Measurements from ENCODE around the gene SYNGR1. TPM values are rescaled to one million over a fixed set of nuclear protein-coding genes. Genes with fewer than 3 reads are reported as not detected.

Gene SYNGR1
- total and polyA plus RNA-seq, 2 of the 8 experiments (the other 6 are each of a cell fraction or from before 2014, with no cell fraction given), result 32.5 to 84.7 TPM

DNA sequence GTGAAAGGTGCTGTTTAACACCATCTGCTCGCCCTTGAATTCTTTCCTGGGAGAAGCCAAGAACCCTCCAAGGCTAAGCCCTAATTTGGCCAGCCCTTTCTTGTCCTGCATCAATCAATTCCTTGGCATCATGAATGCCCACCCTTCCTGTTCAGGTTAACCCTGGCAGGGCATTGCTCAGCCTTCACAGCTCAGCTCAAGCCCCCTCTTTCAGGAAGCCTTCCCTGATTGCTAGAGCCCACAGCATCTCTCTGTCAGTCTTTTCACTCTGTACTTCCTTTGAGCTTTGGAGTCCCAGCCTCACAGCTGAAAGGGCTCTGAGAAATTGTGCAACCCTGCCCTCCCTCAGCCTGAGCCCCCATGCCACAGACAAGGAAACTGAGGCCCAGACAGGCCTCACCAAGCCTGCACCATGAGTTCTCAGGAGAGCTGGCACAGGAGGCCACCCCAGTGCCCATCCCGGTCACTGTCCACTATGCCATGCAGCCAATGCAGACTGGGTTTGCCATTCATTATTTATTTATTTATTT, 47.3 kb upstream of the SYNGR1 start:
- DNase-seq (ENCODE audit: low read depth in 1 of 2, low spot score in 2 of 2) (no peak), FAIRE-seq (no peak)
- no peaks in the 10 kb centered on the region for H3K79me1 ChIP-seq (ENCODE audit: low read depth, low read length)
- CTCF ChIA-PET (ENCODE audit: partially characterized antibody), result interaction anchor here (0.8 to 6.1 kb wide), 9 partner anchors 8 to 168 kb away, joined by 3 to 80 read pairs (median 3); partner anchors contain the start of gene PDGFB
- no peak overlapping the region for H3K14ac ChIP-seq (ENCODE audit: insufficient read length)
- H2BK12ac ChIP-seq (ENCODE audit: low read depth, low read length), result no peak overlapping the region
- H3K4me2 ChIP-seq (ENCODE audit: insufficient read depth in 1 of 2, low read depth in 2 of 2, low read length in 2 of 2), result no peak overlapping the region
- H2AFZ ChIP-seq (ENCODE audit: low read length), result no peak overlapping the region
- TF ChIP-seq TAF7 (optimal IDR thresholded peaks at IDR 0.05; ENCODE audit: borderline replicate concordance, low read depth, low read length) (no peak), FOSL1 (IDR thresholded peaks at IDR 0.05; ENCODE audit: insufficient read depth, low read depth, low read length) (no peak), KDM5A (IDR thresholded peaks at IDR 0.05; ENCODE audit: low read length) (no peak), SRF (IDR thresholded peaks at IDR 0.05; ENCODE audit: low read depth, low read length) (no peak), RNF2 (IDR thresholded peaks at IDR 0.05; ENCODE audit: borderline replicate concordance, low read depth, low read length, missing control alignments, poor library complexity, severe bottlenecking) (no peak), TAF1 (IDR thresholded peaks at IDR 0.05; ENCODE audit: low read depth, low read length) (no peak), SIRT6 (IDR thresholded peaks at IDR 0.05; ENCODE audit: low read length) (no peak), CTBP2 (IDR thresholded peaks at IDR 0.05; ENCODE audit: borderline replicate concordance, insufficient read depth, insufficient read length, low read length) (no peak), GABPA (IDR thresholded peaks at IDR 0.05; ENCODE audit: borderline replicate concordance, insufficient read depth, low read length) (no peak), TEAD4 (IDR thresholded peaks at IDR 0.05; ENCODE audit: low read depth, low read length) (no peak), ASH2L (IDR thresholded peaks at IDR 0.05; ENCODE audit: low read length) (no peak), RXRA (IDR thresholded peaks at IDR 0.05; ENCODE audit: insufficient read depth, low read depth, low read length) (no peak)
- H3K23ac ChIP-seq (ENCODE audit: insufficient read length), result no peak overlapping the region
- no peak overlapping the region for H2BK120ac ChIP-seq (replicated peaks; ENCODE audit: low read depth, low read length)
- no peak overlapping the region for H3K18ac ChIP-seq (ENCODE audit: extremely low read depth, low read length)
- H3K23me2 ChIP-seq (ENCODE audit: low read depth, low read length), result no peaks in the 10 kb centered on the region
- H2BK20ac ChIP-seq (ENCODE audit: low read length), result no peak overlapping the region
- H2AK5ac ChIP-seq (ENCODE audit: low read depth, low read length), result no peak overlapping the region
- peaks cover 0 to 3% of the 10 kb centered on the region in 2 experiments; a peak in 1 of 4 replicates for H3K9me3 ChIP-seq (ENCODE audit: insufficient read depth in 2 of 2, low read depth in 1 of 2, low read length in 1 of 2)
- no peak overlapping the region for H4K91ac ChIP-seq (replicated peaks; ENCODE audit: insufficient read length, low read length)
- no peak overlapping the region for H3K27ac ChIP-seq (ENCODE audit: low read depth, low read length)
- no peaks in the 10 kb centered on the region for H4K20me1 ChIP-seq (replicated peaks in 1 of 2; ENCODE audit: control insufficient read depth in 1 of 2, insufficient read depth in 2 of 2, low read length in 2 of 2)
- no peaks in the 10 kb centered on the region for H3K27me3 ChIP-seq (replicated peaks in 1 of 4; ENCODE audit: control insufficient read depth in 3 of 4, extremely low read depth in 1 of 4, insufficient read depth in 3 of 4, low read length in 3 of 4)
- H3K79me2 ChIP-seq (ENCODE audit: control insufficient read depth in 1 of 2, insufficient read depth in 2 of 2, low read length in 2 of 2), result no peaks in the 10 kb centered on the region
- H2BK15ac ChIP-seq (ENCODE audit: low read length), result no peak overlapping the region
- no peak overlapping the region for H3K56ac ChIP-seq (replicated peaks; ENCODE audit: insufficient read length, low read depth, low read length)
- POLR2A ChIA-PET (ENCODE audit: partially characterized antibody), result interaction anchor here (1.1 to 37.3 kb wide), 3 partner anchors 10 to 147 kb away, joined by 3 to 692 read pairs (median 5); partner anchors contain the start of gene RPL3
- no peak overlapping the region for H4K8ac ChIP-seq (ENCODE audit: extremely low read depth, insufficient read depth, low read length)
- H3K4me3 ChIP-seq (ENCODE audit: extremely low read depth in 1 of 4, insufficient read depth in 2 of 4, low read depth in 3 of 4, low read length in 4 of 4), result no peak overlapping the region
- no peak overlapping the region for H4K5ac ChIP-seq (ENCODE audit: insufficient read length, low read depth, low read length)
- WGBS, 2 experiments (ENCODE audit: extremely low coverage in 1 of 2, insufficient coverage in 1 of 2, insufficient read length in 1 of 2, insufficient replicate concordance in 2 of 2, low coverage in 1 of 2, low lambda C conversion rate in 2 of 2, missing lambda C conversion rate in 1 of 2), result 90% methylated on average over 2 of the region's 2 CpGs; no CpG with 5 or more reads in 1 of the 2 experiments
- H3K36me3 ChIP-seq (ENCODE audit: control insufficient read depth in 2 of 4, insufficient read depth in 4 of 4, low read length in 3 of 4), result no peaks in the 10 kb centered on the region
- no peak overlapping the region for H3K9ac ChIP-seq (replicated peaks in 1 of 4; ENCODE audit: extremely low read depth in 1 of 4, low read depth in 3 of 4, low read length in 3 of 4)
- no peak overlapping the region for H3K4ac ChIP-seq (replicated peaks; ENCODE audit: insufficient read length, low read depth, low read length)
- no peak overlapping the region for H2BK5ac ChIP-seq (ENCODE audit: low read depth, low read length)
- peaks cover 2 to 16% (median 7%) of the 10 kb centered on the region in 4 experiments for H3K4me1 ChIP-seq (replicated peaks in 1 of 4; ENCODE audit: control insufficient read depth in 3 of 4, insufficient read depth in 4 of 4, low read length in 3 of 4)
